ENCODE data around the gene SCFD2.
A peak's percentile ranks its signal among the peaks of the same experiment; 100 is the strongest.
"Not testable (repeated sequence)": the region's sequence is repeated elsewhere in the genome, so short reads cannot be mapped to it uniquely, and the experiment has no call there.

SCFD2 gene

DNA sequence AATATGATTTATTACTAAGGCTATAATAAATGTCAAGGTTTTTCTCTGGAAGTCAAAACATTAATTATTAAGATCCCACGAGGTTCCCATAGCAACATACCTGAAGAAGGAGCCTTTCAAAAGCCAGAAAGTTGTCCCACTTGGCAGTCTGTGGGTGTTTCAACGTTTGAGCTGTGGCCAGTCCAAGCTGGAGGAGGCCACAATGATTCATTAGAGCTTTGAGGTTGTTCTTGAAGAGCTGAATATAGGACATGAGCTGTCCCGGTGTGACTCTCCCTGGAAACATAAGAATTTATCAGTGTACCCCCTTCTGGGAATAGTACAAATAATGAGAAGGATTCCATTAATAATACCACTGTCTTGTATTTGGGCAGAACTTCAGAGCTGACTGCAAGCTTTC, 92.1 kb downstream of the SCFD2 start:
- no peak for DNase-seq (ENCODE audit: insufficient read length, low spot score)
- no peak for FAIRE-seq

DNA sequence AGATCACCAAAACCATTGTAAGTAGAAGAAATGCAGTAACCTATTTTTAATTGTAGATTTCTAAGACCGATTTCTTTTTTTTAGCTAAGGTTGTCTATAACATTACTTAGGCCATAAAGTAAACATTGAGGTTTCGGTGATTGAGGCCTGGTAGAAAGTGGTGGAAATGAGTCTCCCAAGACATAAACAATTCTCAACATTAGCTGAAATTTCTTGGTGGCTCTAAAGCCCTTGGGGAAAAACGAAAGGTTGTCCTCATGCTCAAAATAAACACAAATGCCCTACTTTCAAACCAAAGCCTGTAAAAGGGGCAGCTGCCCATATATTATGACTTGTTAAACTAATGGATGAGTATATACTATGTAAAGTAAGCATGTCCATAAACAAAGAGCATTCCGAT, 98.8 kb downstream of the SCFD2 start:
- DNase-seq (ENCODE audit: insufficient read length, low spot score) (no peak), FAIRE-seq (no peak)

- FAIRE-seq; DNase-seq (ENCODE audit: insufficient read length, low spot score): not testable (repeated sequence)
Measured at GRCh38 chr4:53255986-53256385, 109.9 kb downstream of the SCFD2 start.

DNA sequence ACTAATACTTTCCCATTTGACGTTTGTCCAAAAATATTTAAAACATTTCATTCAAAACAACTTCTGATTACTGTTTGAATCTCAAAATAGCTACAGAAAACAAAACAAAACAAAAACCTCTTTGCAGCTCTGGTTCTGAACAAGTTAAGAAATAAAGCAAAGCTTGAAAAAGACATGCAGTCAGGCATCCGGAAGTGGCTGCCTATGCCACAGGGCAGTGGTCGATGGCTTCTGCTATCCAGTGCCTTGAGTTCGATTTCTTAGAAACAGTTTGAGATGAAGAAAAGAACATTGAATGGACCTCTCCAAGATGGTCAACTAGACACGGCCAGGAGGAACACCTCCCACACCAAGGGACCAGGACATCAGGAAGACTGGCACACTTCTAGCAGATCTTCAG, 125.3 kb downstream of the SCFD2 start:
- FAIRE-seq: no peak
- DNase-seq (ENCODE audit: insufficient read length, low spot score): no peak

DNA sequence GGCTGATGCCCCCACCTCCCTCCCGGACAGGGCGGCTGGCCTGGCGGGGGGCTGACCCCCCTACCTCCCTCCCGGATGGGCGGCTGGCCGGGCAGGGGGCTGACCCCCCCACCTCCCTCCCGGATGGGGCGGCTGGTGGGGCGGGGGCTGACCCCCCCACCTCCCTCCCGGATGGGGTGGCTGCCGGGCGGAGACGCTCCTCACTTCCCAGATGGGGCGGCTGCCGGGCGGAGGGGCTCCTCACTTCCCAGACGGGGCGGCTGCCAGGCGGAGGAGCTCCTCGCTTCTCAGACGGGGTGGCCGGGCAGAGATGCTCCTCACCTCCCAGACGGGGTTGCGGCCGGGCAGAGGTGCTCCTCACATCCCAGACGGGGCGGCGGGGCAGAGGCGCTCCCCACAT, 127.5 kb downstream of the SCFD2 start:
- not testable (repeated sequence) for DNase-seq (ENCODE audit: insufficient read length, low spot score); FAIRE-seq

DNA sequence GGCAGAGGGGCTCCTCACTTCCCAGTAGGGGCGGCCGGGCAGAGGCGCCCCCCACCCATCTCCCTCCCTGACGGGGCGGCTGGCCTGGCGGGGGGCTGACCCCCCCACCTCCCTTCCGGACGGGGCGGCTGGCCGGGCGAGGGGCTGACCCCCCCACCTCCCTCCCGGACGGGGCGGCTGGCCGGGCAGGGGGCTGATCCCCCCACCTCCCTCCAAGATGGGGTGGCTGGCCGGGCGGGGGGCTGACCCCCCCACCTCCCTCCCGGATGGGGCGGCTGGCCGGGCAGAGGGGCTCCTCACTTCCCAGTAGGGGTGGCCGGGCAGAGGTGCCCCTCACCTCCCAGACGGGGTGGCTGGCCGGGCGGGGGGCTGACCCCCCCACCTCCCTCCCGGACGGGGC, 128.1 kb downstream of the SCFD2 start:
- not testable (repeated sequence) for DNase-seq (ENCODE audit: insufficient read length, low spot score); FAIRE-seq

DNA sequence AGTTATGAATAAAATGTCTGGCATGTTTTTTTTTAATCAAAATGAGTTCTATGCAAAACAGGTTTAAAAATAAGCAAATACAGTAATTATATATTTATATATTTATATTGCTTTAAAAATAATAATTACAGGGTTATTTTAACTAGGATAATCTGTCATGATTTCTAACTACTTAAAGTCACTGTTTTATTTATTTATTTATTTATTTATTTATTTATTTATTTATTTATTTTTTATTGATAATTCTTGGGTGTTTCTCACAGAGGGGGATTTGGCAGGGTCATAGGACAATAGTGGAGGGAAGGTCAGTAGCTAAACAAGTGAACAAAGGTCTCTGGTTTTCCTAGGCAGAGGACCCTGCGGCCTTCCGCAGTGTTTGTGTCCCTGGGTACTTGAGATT, 129.2 kb downstream of the SCFD2 start:
- DNase-seq (ENCODE audit: insufficient read length, low spot score); FAIRE-seq: not testable (repeated sequence)

- FAIRE-seq (no peak), DNase-seq (ENCODE audit: insufficient read length, low spot score) (no peak)
Measured at GRCh38 chr4:53235547-53235946, 130.3 kb downstream of the SCFD2 start.

DNA sequence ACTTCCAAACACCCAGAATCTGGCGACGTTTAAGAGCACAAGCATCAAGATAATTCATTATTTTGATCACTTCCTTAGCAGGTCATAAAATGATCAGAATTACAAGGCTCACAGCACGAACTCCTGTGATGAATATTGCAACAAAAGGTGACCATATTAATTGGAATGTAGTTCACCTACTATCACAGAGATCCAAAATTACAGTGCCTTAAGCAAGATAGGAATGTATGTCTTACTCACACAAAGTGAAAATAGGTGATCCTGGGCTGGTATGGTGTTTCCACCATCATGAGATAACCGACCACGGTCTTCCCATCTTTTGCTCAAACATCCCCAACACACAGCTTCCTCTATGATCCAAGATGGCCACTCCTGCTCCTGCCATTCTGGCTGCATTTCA, 131.2 kb downstream of the SCFD2 start:
- no peak for DNase-seq (ENCODE audit: insufficient read length, low spot score)
- no peak for FAIRE-seq

DNA sequence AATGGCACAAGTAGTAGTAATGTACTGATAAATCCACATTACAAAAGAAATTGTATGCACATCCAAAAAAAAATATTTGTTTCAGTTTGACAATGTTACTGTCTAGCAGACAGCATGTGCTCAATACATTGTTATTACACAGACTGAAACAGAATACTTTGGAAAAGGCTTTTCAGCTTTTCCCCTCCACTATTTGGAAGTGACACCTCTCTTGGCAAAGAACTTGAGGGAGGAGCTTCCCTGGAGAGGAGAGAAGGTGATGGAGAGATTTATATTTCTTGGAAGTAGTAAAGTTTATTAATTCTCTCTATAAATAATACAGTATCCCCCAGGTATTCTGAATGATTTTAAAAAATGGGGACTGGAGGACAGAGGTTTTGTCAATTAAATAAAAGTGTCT, 131.8 kb downstream of the SCFD2 start:
- FAIRE-seq (no peak), DNase-seq (ENCODE audit: insufficient read length, low spot score) (no peak)

DNA sequence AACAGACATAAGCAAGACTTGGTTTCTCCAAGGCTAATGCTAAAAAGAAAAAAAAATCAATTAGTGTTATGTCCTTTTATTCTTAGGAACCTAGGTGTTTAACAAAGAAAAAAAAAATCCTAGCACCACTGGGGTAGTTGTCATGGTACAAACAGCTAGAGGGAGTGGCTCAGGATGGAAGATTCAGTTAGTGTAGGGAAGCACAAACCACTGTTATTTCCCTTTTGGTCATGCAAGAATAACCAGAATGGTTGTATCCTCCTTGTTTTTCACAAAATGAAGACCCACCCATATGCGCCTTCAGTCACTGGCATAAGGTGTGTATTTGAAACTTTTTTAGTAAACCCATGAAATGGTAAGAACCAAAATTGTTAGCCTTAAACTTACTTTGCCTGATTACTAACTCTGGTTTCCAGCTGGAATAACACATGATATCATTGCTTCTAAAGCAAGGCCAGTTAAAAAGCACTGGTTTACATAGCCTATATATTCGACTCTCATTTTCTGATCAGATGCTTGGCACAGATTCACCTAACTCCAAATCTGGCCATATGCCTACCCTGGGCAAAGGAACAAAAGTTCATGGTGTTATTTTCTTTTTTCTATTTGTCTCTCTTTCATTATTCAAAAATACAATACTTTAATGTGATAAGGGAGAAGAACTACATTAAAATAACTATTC, 132.6 kb downstream of the SCFD2 start:
- no peak for FAIRE-seq
- DNase-seq (ENCODE audit: insufficient read length, low spot score): no peak

DNA sequence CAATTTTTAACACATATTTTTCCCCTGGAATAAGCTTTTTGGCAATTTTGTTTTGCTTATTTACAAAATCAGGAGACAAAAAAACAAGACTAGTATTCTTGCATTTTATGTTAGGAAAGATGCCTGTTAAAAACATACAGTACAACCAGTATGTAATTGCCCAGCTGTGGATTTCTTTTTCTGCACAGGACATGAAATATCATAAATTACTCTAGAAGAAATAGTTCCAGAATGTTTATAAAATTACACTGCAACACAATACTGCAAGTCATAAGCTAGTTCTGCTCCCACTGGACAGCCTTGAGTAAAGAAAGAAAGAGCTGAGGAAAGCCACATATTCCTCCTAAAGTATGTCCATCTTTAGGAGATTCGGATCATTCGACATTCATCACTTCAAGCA, 133.5 kb downstream of the SCFD2 start:
- FAIRE-seq: no peak
- DNase-seq (ENCODE audit: insufficient read length, low spot score): no peak

- no peak for FAIRE-seq
- no peak for DNase-seq (ENCODE audit: insufficient read length, low spot score)
Measured at GRCh38 chr4:53228036-53228435, 137.8 kb downstream of the SCFD2 start.

GRCh38 chr4:53227451-53227850, 138.4 kb downstream of the SCFD2 start:
- FAIRE-seq: no peak

GRCh38 chr4:53221832-53222480, 143.9 kb downstream of the SCFD2 start:
- FAIRE-seq: no peak

More at GRCh38 chr4:53227451-53227850, 138.4 kb downstream of the SCFD2 start:
- DNase-seq (ENCODE audit: insufficient read length, low spot score): no peak

DNA sequence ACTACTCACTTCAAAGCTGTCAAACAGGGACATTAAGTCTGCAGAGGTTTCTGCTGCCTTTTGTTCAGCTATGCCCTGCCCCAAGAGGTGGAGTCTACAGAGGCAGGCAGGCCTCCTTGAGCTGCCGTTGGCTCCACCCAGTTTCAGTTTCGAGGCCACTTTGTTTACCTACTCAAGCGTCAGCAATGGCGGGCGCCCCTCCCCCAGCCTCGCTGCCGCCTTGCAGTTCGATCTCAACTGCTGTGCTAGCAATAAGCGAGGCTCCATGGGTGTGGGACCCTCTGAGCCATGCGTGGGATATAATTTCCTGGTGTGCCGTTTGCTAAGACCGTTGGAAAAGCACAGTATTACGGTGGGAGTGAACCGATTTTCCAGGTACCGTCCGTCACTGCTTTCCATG, 146.7 kb downstream of the SCFD2 start:
- FAIRE-seq; DNase-seq (ENCODE audit: insufficient read length, low spot score): not testable (repeated sequence)

More at GRCh38 chr4:53221832-53222480, 143.9 kb downstream of the SCFD2 start:
- no peak for DNase-seq (ENCODE audit: insufficient read length, low spot score)

DNA sequence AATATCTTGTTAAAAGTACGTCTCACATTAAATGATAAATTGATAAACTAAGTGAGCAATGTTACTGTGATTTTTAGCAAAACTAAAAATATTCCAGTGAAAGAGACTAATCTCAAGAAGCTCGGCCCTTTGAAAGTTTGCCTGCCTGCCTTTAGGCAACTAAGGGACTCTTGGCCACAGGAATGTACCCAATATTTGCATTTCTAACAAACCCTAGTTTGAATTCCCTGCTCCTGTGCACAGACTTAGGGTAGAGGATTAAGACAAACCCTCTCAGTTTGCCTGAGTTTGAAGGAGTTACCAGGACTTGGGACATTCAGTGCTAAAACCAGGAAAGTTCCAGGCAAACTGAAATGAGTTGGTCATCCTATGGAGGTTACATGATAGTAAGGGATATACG, 157.1 kb downstream of the SCFD2 start:
- DNase-seq (ENCODE audit: insufficient read length, low spot score) (no peak), FAIRE-seq (no peak)

GRCh38 chr4:53205970-53206369, 159.9 kb downstream of the SCFD2 start:
- DNase-seq (ENCODE audit: insufficient read length, low spot score) (no peak), FAIRE-seq (no peak)

DNA sequence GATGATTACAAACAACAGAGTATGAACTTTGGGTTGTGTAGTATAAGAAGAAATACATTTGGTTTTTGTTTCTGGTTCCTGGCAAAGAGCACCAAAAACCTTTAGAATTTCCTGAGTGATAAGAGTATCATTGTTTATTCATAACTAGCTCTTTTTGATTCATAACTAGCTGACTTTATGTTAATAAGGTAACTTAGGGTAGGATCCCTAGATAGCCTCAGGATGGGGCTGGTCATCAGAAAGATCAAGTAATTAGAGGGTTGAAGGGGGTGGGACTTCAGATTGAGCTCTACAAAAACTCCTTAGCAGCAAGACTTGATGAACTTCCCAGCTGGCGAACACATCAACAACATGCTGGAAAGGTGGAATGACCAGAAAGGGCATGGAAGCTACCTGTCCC, 166.5 kb downstream of the SCFD2 start:
- no peak for DNase-seq (ENCODE audit: insufficient read length, low spot score)
- no peak for FAIRE-seq

DNA sequence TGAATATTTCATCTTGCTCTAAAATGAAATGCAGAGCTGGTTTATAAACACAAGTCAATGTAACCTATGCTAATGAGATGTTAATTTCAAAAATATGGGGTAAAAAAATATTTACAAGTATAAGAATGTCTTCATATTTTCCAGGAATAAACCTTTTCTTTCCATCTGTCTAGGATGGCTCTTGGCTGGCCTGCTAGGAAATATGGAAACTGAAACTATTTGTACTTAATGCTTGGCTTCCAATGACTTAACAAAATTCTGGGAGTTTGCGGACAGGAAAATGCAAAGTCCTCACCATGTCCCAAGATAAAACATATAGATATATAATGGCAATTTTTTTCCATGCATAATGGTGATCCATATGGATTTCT, 168.1 kb downstream of the SCFD2 start:
- FAIRE-seq (no peak), DNase-seq (ENCODE audit: insufficient read length, low spot score) (no peak)

DNA sequence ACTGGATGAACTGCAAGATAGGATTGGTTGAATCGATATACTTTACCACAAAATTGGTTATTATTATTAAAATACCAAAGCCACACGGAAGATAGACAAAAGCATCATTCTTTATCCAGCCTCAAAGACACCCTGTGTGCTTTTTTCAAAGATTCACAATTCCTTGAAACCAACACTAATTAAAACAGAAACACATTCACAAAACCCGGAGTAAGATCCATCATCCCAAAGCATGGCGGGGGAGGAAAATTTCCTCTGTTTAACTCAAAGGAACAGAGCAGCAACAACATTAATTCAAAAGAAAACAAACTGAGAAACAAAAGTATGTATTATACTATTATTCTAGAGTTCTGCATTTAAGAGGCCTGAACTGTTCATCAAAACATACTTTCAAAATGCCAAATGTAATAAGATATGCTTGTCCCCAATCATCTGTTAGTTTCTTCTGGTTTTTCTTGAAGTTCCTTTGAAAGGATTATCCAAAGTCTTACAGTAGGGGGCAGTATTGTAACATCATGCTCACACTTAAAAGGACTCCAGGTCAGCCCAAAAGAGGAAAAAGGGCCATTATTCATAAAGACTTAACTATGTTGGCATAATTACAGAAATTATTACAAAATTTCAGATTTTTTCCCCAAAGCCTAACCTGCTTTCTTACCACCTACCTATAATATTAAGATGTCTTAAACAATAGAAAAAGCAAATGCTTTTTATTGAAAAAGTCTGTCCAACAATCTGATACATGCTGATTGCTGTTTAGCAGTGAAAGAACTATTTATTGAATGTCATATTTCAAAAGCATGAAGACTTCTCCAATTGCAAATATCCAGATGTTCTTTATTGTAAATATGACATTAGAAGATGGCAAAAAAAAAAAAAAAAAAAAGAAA, 168.7 kb downstream of the SCFD2 start:
- peak; percentile 11 for FAIRE-seq
- peak; percentile 17 for DNase-seq (ENCODE audit: insufficient read length, low spot score)
